ENCODE results near the gene ABAT.

The ABAT gene

DNA sequence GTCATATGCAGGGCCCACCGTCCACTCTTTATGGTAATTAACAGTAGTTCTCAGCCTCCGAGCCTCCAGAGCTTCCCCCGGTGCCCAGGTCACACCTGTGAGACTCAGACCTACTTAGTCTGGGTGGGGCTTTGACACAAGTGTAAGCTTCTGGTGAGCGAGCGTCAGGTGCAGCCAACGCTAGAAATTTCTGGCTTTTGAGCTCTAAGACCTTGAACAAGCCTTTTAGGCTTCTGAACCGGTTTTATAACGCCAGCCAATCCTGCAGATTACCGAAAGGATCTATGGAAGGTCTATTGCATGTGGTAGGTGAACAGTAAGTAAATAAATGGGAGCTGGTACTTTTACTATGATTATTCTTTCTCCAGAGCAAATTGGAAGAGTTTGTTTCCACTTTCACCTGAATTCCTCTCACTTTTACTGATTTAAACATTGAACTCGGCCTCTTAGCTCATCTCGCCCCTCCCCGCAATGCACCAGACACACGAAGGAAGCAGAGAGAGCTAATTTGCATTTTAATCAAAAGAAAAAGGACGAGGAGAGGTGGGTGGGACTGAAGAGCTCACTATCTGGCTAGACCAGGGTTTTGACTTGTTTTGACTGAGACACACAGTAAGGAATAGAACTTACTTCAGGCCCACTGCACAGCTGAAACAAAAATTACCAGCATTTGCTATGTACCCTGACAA is 47.1 kb downstream of the ABAT start:
- TF ChIP-seq TAF1 (IDR thresholded peaks at IDR 0.05; ENCODE audit: borderline replicate concordance, insufficient read depth, low read length) = no peak
- TF ChIP-seq FOXP2 (optimal IDR thresholded peaks at IDR 0.05; ENCODE audit: borderline replicate concordance, extremely low read depth, extremely low read length, insufficient read depth) = no peak
- no peak for TF ChIP-seq SIN3A (IDR thresholded peaks at IDR 0.05; ENCODE audit: borderline replicate concordance, insufficient read depth, low read length)
- TF ChIP-seq, protein P1, sequence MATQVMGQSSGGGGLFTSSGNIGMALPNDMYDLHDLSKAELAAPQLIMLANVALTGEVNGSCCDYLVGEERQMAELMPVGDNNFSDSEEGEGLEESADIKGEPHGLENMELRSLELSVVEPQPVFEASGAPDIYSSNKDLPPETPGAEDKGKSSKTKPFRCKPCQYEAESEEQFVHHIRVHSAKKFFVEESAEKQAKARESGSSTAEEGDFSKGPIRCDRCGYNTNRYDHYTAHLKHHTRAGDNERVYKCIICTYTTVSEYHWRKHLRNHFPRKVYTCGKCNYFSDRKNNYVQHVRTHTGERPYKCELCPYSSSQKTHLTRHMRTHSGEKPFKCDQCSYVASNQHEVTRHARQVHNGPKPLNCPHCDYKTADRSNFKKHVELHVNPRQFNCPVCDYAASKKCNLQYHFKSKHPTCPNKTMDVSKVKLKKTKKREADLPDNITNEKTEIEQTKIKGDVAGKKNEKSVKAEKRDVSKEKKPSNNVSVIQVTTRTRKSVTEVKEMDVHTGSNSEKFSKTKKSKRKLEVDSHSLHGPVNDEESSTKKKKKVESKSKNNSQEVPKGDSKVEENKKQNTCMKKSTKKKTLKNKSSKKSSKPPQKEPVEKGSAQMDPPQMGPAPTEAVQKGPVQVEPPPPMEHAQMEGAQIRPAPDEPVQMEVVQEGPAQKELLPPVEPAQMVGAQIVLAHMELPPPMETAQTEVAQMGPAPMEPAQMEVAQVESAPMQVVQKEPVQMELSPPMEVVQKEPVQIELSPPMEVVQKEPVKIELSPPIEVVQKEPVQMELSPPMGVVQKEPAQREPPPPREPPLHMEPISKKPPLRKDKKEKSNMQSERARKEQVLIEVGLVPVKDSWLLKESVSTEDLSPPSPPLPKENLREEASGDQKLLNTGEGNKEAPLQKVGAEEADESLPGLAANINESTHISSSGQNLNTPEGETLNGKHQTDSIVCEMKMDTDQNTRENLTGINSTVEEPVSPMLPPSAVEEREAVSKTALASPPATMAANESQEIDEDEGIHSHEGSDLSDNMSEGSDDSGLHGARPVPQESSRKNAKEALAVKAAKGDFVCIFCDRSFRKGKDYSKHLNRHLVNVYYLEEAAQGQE (IDR thresholded peaks at IDR 0.05; ENCODE audit: insufficient read depth in 1 of 2, low read depth in 2 of 2, low read length in 2 of 2) = no peak

GRCh38 chr16:8722025-8722348 is 47.6 kb downstream of the ABAT start:
- TF ChIP-seq, protein P1 (IDR thresholded peaks at IDR 0.05; ENCODE audit: insufficient read depth in 1 of 2, low read depth in 2 of 2, low read length in 2 of 2) = no peak
- TF ChIP-seq POLR2AphosphoS5 (IDR thresholded peaks at IDR 0.05; ENCODE audit: low read depth, low read length) (no peak), SIN3A (IDR thresholded peaks at IDR 0.05; ENCODE audit: borderline replicate concordance, insufficient read depth, low read length) (no peak), FOXP2 (optimal IDR thresholded peaks at IDR 0.05; ENCODE audit: borderline replicate concordance, extremely low read depth, extremely low read length, insufficient read depth) (no peak), TAF1 (IDR thresholded peaks at IDR 0.05; ENCODE audit: borderline replicate concordance, insufficient read depth, low read length) (no peak)

DNA sequence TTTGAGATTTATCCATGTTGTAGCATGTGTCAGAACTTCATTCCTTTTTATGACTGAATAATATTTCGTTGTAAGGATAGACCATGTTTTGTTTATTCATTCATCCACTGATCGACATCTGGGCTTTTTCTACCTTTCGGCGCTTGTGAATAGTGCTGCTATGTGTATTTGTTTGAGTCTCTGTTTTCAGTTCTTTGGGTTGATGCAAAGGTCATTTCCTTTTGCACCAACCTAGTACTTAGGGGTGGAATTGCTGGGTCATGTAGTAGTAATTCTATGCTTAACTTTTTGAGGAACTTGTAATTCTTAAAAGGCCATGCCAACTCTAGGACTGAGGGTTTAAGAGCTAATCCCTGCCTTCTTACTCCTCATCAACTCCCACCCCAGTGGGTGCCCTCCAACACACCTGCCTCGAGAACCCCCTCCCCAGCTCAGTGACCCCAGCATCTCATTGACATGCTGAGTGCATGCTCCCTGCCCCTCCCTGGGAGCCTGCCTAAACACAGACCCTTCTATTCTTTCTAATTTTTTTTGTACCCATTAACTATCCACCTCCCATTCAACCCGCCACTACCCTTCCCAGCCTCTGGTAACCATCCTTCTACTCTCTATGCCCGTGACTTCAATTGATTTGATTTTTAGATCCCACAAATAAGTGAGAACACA is 51.2 kb downstream of the ABAT start:
- TF ChIP-seq POLR2AphosphoS5 (IDR thresholded peaks at IDR 0.05; ENCODE audit: low read depth, low read length) (no peak), FOXP2 (optimal IDR thresholded peaks at IDR 0.05; ENCODE audit: borderline replicate concordance, extremely low read depth, extremely low read length, insufficient read depth) (no peak), TAF1 (IDR thresholded peaks at IDR 0.05; ENCODE audit: borderline replicate concordance, insufficient read depth, low read length) (no peak), SIN3A (IDR thresholded peaks at IDR 0.05; ENCODE audit: borderline replicate concordance, insufficient read depth, low read length) (no peak)
- TF ChIP-seq, protein P1 (IDR thresholded peaks at IDR 0.05; ENCODE audit: insufficient read depth in 1 of 2, low read depth in 2 of 2, low read length in 2 of 2) = no peak

DNA sequence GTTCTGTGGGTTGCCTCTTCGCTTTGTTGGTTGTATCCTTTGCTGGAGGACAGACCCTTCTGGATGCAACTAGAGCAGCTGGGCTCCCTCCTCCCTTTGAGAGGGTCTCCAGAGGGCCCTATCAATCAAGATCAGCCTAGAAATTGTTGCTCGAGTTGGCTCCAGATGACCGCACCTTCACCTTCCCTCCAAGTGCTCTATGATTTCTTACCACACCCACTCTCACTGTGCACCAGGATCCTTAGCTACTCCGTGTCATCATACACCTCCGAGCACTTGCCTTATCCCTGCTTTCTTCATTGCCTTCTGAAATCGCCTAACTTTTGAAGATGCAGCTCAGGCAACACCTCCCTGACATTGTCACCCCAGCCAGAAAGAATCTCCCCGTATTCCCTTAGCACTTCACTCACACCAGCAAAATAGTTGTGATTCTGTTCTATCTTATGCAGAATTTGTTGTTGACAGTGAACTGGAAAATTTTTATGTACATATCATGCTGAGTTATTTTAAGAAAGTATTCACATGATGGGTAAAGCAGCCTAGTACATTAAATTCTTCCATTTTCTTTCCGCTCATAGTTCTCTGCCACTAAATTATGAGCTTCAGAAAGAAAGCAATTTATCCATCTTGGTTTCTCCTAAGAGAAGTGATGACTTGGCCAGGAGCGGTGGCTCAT is 52.9 kb downstream of the ABAT start:
- TF ChIP-seq, protein P1 (IDR thresholded peaks at IDR 0.05; ENCODE audit: insufficient read depth in 1 of 2, low read depth in 2 of 2, low read length in 2 of 2) = no peak
- TF ChIP-seq POLR2AphosphoS5 (IDR thresholded peaks at IDR 0.05; ENCODE audit: low read depth, low read length) (no peak), TAF1 (IDR thresholded peaks at IDR 0.05; ENCODE audit: borderline replicate concordance, insufficient read depth, low read length) (no peak), FOXP2 (optimal IDR thresholded peaks at IDR 0.05; ENCODE audit: borderline replicate concordance, extremely low read depth, extremely low read length, insufficient read depth) (no peak), SIN3A (IDR thresholded peaks at IDR 0.05; ENCODE audit: borderline replicate concordance, insufficient read depth, low read length) (no peak)

Measured in PFSK-1 (cell line).